HL-60/S4 treated with retinoic acid at 250 ng/mL for 4 days and 3 days (cell line): ENCODE results near the gene LRRC59.
"Not testable (repeated sequence)": the region's sequence is repeated elsewhere in the genome, so short reads cannot be mapped to it uniquely, and the experiment has no call there.

ENCODE experiments used
- in situ Hi-C: fragments of 300-500 bp; cut with MboI; formaldehyde crosslinking; loops from 2 replicates; pipeline ENCODE4 v1.7.0; 2022; ENCODE audit warnings: low sequenced_read_pairs

Gene LRRC59

GRCh38 chr17:50424996-50425681 lies 27.8 kb upstream of the LRRC59 start:
- in situ Hi-C loops, result no loop called here

DNA sequence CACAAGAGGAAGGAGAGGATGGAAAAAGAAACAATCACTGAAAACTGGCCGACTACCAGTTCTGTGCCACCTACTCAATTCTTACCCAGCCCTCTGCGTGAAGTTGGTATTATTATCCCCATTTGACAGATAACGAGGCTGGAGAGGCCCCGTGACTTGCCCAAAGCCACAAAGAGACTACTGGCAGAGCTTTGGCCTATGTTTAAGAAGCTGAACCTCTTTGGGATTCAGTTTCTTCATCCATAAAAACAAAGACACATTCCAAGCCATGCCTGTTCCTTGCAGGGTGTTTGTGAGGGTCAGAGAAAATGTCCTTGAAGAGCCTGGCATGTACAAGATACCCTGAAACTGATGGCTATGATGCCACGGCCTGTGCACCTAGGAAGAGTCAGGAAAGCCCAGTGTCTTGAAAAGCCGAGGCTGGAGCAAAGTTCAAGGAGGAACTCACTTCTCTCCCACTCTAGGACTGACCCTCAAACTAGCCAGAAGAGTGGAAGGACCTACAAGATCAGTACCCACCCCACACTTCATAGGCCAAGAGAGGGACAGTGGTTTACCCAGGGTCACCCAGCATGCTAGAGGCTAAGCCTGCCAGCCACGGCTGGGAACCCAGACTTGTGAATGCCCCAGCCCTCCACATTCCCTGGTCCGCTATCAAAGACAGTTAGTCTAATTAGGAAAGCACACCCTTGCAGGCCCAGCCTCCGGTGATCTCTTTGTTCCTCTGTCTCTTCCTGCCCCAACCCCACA lies 27.1 kb upstream of the LRRC59 start:
- in situ Hi-C loops, result no loop called here

- in situ Hi-C loops, result no loop called here
Measured at GRCh38 chr17:50423553-50424159, 26.3 kb upstream of the LRRC59 start.

DNA sequence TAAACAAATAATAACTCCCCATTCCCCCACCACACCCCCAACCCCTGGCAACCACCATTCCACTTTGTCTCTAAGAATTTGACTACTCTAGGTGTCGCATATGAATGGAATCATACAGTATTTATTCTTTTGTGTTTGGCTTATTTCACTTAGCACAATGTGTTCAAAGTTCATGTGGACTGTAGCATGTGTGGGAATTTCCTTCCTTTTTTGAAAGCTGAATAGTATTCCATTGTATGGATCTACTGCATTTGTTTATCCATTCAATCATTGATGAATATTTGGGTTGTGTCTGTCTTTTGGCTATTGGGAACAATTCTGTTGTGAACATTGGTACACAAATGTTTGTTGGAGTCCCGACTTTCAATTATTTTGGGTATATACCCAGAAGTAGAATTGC lies 25.4 kb upstream of the LRRC59 start:
- in situ Hi-C loops, result no loop called here

DNA sequence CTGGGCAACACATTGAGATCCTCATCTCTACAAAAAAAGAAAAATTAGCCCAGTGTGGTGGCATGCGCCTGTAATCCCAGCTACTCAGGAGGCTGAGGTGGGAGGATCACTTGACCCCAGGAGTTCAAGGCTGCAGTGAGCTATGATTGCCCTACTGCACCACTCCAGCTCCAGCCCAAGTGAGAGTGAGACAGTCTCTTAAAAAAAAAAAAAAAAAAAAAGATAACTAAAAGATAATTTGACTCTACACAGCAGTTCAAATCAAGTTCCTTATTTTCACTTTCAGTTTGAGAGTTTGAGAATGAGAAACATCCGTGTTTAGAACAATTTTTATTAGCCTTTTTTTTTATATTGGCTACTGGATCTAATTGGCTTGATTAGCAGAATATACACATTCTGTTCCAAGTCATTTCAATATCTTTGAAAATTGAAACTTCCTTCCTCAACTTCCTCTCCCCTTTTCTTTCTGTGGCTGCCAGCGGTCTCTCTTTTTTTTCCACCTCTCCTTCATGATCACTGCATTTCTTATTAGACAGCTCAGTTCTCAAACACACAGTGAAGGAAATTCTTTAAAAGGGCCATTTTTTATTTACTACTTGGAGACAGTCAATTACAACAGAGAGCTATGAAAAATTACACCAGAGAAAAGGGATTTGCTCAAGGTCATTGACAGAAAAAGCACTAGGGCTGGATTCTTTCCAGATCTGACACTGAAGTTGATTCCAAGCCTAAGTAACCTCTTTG lies 24.2 kb upstream of the LRRC59 start:
- in situ Hi-C loops, result no loop called here

- in situ Hi-C loops, result no loop called here
Measured at GRCh38 chr17:50420419-50421112, 23.2 kb upstream of the LRRC59 start.

DNA sequence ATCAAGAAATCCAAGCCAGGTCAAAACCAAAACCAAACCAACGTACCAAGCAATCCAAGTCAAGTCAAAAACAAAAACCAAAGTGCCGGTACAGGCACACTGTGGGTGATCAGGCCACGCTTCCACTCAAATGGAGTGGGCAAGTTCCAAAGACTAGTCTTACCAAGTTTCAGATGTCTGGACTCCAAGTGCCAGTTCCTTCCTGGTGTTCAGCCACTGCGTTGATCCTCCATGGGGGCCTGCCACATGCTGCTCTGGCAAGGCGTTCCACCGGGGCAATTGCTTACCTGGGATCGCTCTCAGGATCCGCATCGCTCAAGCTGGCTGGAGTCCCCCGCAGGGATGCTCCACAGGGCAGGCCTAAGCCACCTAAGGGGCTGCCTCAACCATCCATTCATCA lies 22.3 kb upstream of the LRRC59 start:
- in situ Hi-C loops, result not testable (repeated sequence)

DNA sequence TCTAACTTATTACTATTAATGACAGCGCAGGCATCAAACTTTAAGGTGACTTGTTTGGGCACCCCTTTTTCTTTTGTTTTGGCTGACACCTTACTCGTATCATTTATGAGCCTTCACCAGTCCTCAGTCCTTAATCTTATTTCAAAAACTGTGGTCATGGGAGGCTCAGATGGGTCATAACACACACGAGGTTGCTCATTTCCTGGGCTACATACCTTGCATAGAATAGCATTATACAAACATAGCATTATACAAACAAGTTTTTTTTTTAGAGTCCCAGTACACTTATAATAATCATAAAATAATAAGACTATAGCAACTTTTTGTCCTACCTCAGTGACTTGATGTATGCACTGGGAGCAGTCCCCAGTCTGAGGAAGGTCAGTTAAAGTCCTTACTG lies 17.5 kb upstream of the LRRC59 start:
- in situ Hi-C loops, result no loop called here

DNA sequence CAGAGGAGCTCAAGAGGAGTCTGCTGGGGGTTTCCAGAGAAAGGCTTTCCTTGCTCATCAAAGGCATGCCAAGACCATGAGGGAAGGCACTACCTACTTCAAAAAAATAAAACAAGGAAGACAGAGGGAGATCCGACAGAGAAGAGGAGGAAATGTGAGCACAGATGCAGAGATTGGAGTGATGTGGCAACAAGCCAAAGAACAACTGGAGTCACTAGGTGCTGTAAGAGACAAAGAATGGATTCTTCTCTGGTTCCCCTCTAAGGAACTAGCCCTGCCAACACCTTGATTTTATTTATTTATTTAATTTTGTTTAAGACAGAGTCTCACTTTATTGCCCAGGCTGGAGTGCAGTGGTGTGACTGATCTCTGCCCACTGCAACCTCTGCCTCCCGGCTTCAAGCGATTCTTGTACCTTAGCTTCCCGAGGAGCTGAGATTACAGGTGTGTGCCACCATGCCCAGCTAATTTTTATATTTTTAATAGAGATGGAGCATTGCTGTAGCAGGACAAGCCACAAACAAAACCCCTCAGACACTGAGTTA lies 14.9 kb upstream of the LRRC59 start:
- in situ Hi-C loops, result no loop called here

GRCh38 chr17:50407921-50408320 lies 10.6 kb upstream of the LRRC59 start:
- in situ Hi-C loops, result no loop called here

GRCh38 chr17:50406578-50406977 lies 9.3 kb upstream of the LRRC59 start:
- in situ Hi-C loops, result no loop called here

- in situ Hi-C loops, result not testable (repeated sequence)
Measured at GRCh38 chr17:50405351-50405750, 8.0 kb upstream of the LRRC59 start.

DNA sequence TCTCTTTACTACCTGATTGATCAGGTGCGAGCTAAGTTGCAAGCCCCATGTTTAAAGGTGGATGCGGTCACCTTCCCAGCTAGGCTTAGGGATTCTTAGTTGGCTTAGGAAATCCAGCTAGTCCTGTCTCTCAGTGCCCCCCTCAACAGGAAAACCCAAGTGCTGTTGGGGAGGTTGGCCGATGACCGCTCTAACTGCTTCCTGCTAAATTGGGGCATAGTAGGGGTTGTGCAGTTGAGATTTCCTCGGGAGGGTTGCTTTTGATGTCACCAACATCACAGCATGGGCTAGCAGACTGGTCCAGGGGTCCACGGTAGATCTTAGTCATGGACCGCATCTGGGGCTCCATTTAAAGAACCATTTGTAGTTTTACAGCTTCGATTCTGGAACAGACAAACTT lies 2.3 kb upstream of the LRRC59 start:
- in situ Hi-C loops, result not testable (repeated sequence)

GRCh38 chr17:50398672-50399071 lies 1.3 kb upstream of the LRRC59 start:
- in situ Hi-C loops, result not testable (repeated sequence)

GRCh38 chr17:50397919-50398285 lies 579 bp upstream of the LRRC59 start:
- in situ Hi-C loops, result no loop called here

- in situ Hi-C loops, result no loop called here
Measured at GRCh38 chr17:50396261-50397110, 837 bp downstream of the LRRC59 start.

DNA sequence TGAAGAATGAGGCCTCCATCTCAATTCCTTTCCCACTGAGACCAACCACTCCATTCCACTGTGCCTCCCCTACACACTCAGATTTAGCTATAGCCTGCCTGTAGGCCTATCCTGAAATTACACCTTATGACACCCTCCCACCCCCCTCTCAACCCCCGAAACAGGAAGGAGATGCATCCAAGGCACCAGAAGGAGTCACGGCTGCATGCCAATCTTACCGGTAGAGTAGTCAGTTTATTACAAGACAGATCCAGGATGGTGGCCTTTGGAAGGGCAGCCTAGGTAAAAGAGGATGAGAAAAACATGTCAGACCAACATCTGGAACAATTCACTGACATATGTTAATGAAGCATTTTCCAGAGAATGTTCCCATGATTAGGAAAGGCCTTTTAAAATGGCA lies 2.6 kb downstream of the LRRC59 start:
- in situ Hi-C loops, result no loop called here

GRCh38 chr17:50393700-50394099 lies 3.6 kb downstream of the LRRC59 start:
- in situ Hi-C loops, result no loop called here

GRCh38 chr17:50392621-50393020 lies 4.7 kb downstream of the LRRC59 start:
- in situ Hi-C loops, result no loop called here

- in situ Hi-C loops, result no loop called here
Measured at GRCh38 chr17:50389534-50389933, 7.8 kb downstream of the LRRC59 start.
